Activated CD4-positive, alpha-beta T cell treated with anti-CD3 and anti-CD28 coated beads, Interleukin-2, amount 10 ng/mL, durations not matched to agents 7 days and 5 days (primary cell): ENCODE measurements around the gene ITGA11. TPM values are rescaled to one million over a fixed set of nuclear protein-coding genes. Genes with fewer than 3 reads are reported as not detected.

Source experiments
- CTCF ChIA-PET: fragments of 350-600 bp; sonication (Branson Sonifier 250); formaldehyde crosslinking; loops from one replicate; lab custom pipeline; 2021; ENCODE audit warnings: antibody characterized with exemption; lab: Charles Lee
- POLR2A ChIA-PET: fragments of 350-600 bp; sonication (Branson Sonifier 250); formaldehyde crosslinking; loops from one replicate; lab custom pipeline; 2021; ENCODE audit warnings: antibody characterized with exemption; lab: Charles Lee
- DNase-seq: peaks from one replicate; pipeline ENCODE4 v3.0.0-alpha.2; 2020
- H3K27ac Mint-ChIP-seq: one replicate; pipeline ENCODE4 v1.8.0; 2021; ENCODE audit warnings: mild to moderate bottlenecking, moderate library complexity, mixed read lengths
- H3K27me3 Mint-ChIP-seq: one replicate; pipeline ENCODE4 v1.8.0; 2021; ENCODE audit warnings: mixed read lengths
- H3K36me3 Mint-ChIP-seq: one replicate; pipeline ENCODE4 v1.8.0; 2021; ENCODE audit warnings: low read depth, mixed read lengths
- H3K4me1 Mint-ChIP-seq: one replicate; pipeline ENCODE4 v1.8.0; 2021; ENCODE audit warnings: mixed read lengths
- H3K4me3 Mint-ChIP-seq: one replicate; pipeline ENCODE4 v1.8.0; 2021; ENCODE audit warnings: mild to moderate bottlenecking, moderate library complexity, mixed read lengths
- H3K9me3 Mint-ChIP-seq: one replicate; pipeline ENCODE4 v1.8.0; 2021; ENCODE audit warnings: mixed read lengths
- total RNA-seq, 2 experiments: library from RNA; stranded (reverse); gene quantifications; one replicate each; pipeline ENCODE4 v1.2.3, GENCODE V29; 2021

ITGA11 gene
- total RNA-seq, 2 experiments from 2014 or later, result 1.0 to 1.1 TPM

GRCh38 chr15:68328443-68328842 lies 103.5 kb downstream of the ITGA11 start:
- Mint-ChIP-seq H3K4me3 (peak overlapping the region; percentile 5), H3K27me3 (peaks cover 15% of the 10 kb centered on the region), H3K36me3 (peaks cover 3% of the 10 kb centered on the region), H3K4me1 (peaks cover 57% of the 10 kb centered on the region), H3K27ac (peak overlapping the region; percentile 94), H3K9me3 (peaks cover 2% of the 10 kb centered on the region)
- DNase-seq, result peak; percentile 70
- POLR2A ChIA-PET, result no interaction called here
- CTCF ChIA-PET, result no interaction called here

GRCh38 chr15:68326711-68327354 lies 105.1 kb downstream of the ITGA11 start:
- Mint-ChIP-seq H3K27ac (peak overlapping the region; percentile 94), H3K9me3 (peaks cover 2% of the 10 kb centered on the region), H3K27me3 (peaks cover 9% of the 10 kb centered on the region), H3K36me3 (peaks cover 3% of the 10 kb centered on the region), H3K4me1 (peaks cover 59% of the 10 kb centered on the region), H3K4me3 (peak overlapping the region; percentile 45)
- ChIA-PET POLR2A (no interaction called here), CTCF (interaction anchor here (1.0 to 1.7 kb wide), 3 partner anchors 13 to 39 kb away, joined by 3 to 5 read pairs (median 3); no protein-coding TSS in a partner anchor)
- peak; percentile 42 for DNase-seq

- POLR2A ChIA-PET, result no interaction called here
- DNase-seq, result no peak
- CTCF ChIA-PET, result interaction anchor here (1.2 to 1.7 kb wide), 3 partner anchors 14 to 19 kb away, joined by 3 to 5 read pairs (median 3); no protein-coding TSS in a partner anchor
- Mint-ChIP-seq H3K4me3 (peak overlapping the region; percentile 51), H3K27me3 (peaks cover 3% of the 10 kb centered on the region), H3K4me1 (peaks cover 61% of the 10 kb centered on the region), H3K9me3 (peaks cover 2% of the 10 kb centered on the region), H3K36me3 (peaks cover 3% of the 10 kb centered on the region), H3K27ac (peak overlapping the region; percentile 94)
These were observed 106.2 kb downstream of the ITGA11 start for GRCh38 chr15:68325726-68326125.

- H3K27ac Mint-ChIP-seq, result no peak overlapping the region
- no peak overlapping the region for H3K4me3 Mint-ChIP-seq
- DNase-seq, result no peak
- H3K9me3 Mint-ChIP-seq, result no peaks in the 10 kb centered on the region
- ChIA-PET CTCF (interaction anchor here (1.2 to 1.5 kb wide), 3 partner anchors 11 to 16 kb away, joined by 4 to 5 read pairs (median 5); no protein-coding TSS in a partner anchor), POLR2A (no interaction called here)
- H3K36me3 Mint-ChIP-seq, result no peaks in the 10 kb centered on the region
- peaks cover 35% of the 10 kb centered on the region for H3K4me1 Mint-ChIP-seq
- H3K27me3 Mint-ChIP-seq, result no peaks in the 10 kb centered on the region
These were observed 109.2 kb downstream of the ITGA11 start for GRCh38 chr15:68322796-68323195.

- no peak for DNase-seq
- Mint-ChIP-seq H3K27ac (no peak overlapping the region), H3K4me1 (peaks cover 23% of the 10 kb centered on the region), H3K9me3 (no peaks in the 10 kb centered on the region), H3K36me3 (no peaks in the 10 kb centered on the region), H3K27me3 (no peaks in the 10 kb centered on the region), H3K4me3 (no peak overlapping the region)
- CTCF ChIA-PET, result interaction anchor here (0.6 to 1.7 kb wide), 2 partner anchors 15 to 218 kb away, joined by 3 to 4 read pairs; no protein-coding TSS in a partner anchor
- POLR2A ChIA-PET, result no interaction called here
These were observed 110.7 kb downstream of the ITGA11 start for GRCh38 chr15:68321229-68321628.

GRCh38 chr15:68319997-68320396 lies 112.0 kb downstream of the ITGA11 start:
- no peaks in the 10 kb centered on the region for H3K27me3 Mint-ChIP-seq

GRCh38 chr15:68318931-68319909 lies 112.7 kb downstream of the ITGA11 start:
- ChIA-PET POLR2A (no interaction called here), CTCF (interaction anchor here (0.6 to 1.0 kb wide), 4 partner anchors 9 to 75 kb away, joined by 3 read pairs; no protein-coding TSS in a partner anchor)
- Mint-ChIP-seq H3K4me1 (peaks cover 17% of the 10 kb centered on the region), H3K9me3 (no peaks in the 10 kb centered on the region), H3K4me3 (no peak overlapping the region), H3K27me3 (no peaks in the 10 kb centered on the region), H3K36me3 (no peaks in the 10 kb centered on the region), H3K27ac (peak overlapping the region; percentile 60)
- no peak for DNase-seq

More at GRCh38 chr15:68319997-68320396, 112.0 kb downstream of the ITGA11 start:
- DNase-seq, result no peak
- CTCF ChIA-PET, result interaction anchor here (0.7 to 1.0 kb wide), 3 partner anchors 9 to 20 kb away, joined by 3 read pairs; no protein-coding TSS in a partner anchor
- H3K4me3 Mint-ChIP-seq, result no peak overlapping the region
- peaks cover 22% of the 10 kb centered on the region for H3K4me1 Mint-ChIP-seq
- no peak overlapping the region for H3K27ac Mint-ChIP-seq
- POLR2A ChIA-PET, result no interaction called here
- no peaks in the 10 kb centered on the region for H3K9me3 Mint-ChIP-seq
- H3K36me3 Mint-ChIP-seq, result no peaks in the 10 kb centered on the region

GRCh38 chr15:68318008-68318835 lies 113.7 kb downstream of the ITGA11 start:
- Mint-ChIP-seq H3K4me3 (no peak overlapping the region), H3K36me3 (no peaks in the 10 kb centered on the region), H3K4me1 (peaks cover 17% of the 10 kb centered on the region), H3K27me3 (no peaks in the 10 kb centered on the region), H3K27ac (peak overlapping the region; percentile 60), H3K9me3 (no peaks in the 10 kb centered on the region)
- CTCF ChIA-PET, result interaction anchor here (1.0 kb wide), 1 partner anchor 12 kb away, joined by 3 read pairs; no protein-coding TSS in a partner anchor
- POLR2A ChIA-PET, result no interaction called here
- DNase-seq, result no peak

GRCh38 chr15:68317281-68318007 lies 114.5 kb downstream of the ITGA11 start:
- H3K27ac Mint-ChIP-seq, result no peak overlapping the region
- DNase-seq, result no peak
- H3K27me3 Mint-ChIP-seq, result no peaks in the 10 kb centered on the region
- no peaks in the 10 kb centered on the region for H3K9me3 Mint-ChIP-seq
- H3K4me1 Mint-ChIP-seq, result peaks cover 17% of the 10 kb centered on the region
- ChIA-PET POLR2A (no interaction called here), CTCF (interaction anchor here (1.0 kb wide), 2 partner anchors 11 kb away, joined by 3 to 5 read pairs; no protein-coding TSS in a partner anchor)
- no peaks in the 10 kb centered on the region for H3K36me3 Mint-ChIP-seq
- no peak overlapping the region for H3K4me3 Mint-ChIP-seq

- Mint-ChIP-seq H3K27me3 (no peaks in the 10 kb centered on the region), H3K4me1 (peaks cover 11% of the 10 kb centered on the region), H3K27ac (peak overlapping the region; percentile 3), H3K9me3 (no peaks in the 10 kb centered on the region), H3K36me3 (no peaks in the 10 kb centered on the region), H3K4me3 (no peak overlapping the region)
- no peak for DNase-seq
- ChIA-PET POLR2A (no interaction called here), CTCF (interaction anchor here (0.5 to 1.7 kb wide), 5 partner anchors 9 to 923 kb away, joined by 4 to 6 read pairs (median 5); no protein-coding TSS in a partner anchor)
These were observed 115.7 kb downstream of the ITGA11 start for GRCh38 chr15:68316061-68316804.
